Measurements from ENCODE around the gene CLIC3.

GRCh38 chr9:136983656-136984314 is 12.6 kb downstream of the CLIC3 start:
- TF ChIP-seq, protein P1, sequence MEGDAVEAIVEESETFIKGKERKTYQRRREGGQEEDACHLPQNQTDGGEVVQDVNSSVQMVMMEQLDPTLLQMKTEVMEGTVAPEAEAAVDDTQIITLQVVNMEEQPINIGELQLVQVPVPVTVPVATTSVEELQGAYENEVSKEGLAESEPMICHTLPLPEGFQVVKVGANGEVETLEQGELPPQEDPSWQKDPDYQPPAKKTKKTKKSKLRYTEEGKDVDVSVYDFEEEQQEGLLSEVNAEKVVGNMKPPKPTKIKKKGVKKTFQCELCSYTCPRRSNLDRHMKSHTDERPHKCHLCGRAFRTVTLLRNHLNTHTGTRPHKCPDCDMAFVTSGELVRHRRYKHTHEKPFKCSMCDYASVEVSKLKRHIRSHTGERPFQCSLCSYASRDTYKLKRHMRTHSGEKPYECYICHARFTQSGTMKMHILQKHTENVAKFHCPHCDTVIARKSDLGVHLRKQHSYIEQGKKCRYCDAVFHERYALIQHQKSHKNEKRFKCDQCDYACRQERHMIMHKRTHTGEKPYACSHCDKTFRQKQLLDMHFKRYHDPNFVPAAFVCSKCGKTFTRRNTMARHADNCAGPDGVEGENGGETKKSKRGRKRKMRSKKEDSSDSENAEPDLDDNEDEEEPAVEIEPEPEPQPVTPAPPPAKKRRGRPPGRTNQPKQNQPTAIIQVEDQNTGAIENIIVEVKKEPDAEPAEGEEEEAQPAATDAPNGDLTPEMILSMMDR (IDR thresholded peaks at IDR 0.05), result no peak
- peak in 1 of 2 donors; percentile 33 for TF ChIP-seq EP300 (IDR thresholded peaks at IDR 0.05)
- no peak for TF ChIP-seq POLR2A (IDR thresholded peaks at IDR 0.05)
